SKM-1 treated with dmso at 0.1 percent for 144 hours (cell line): ENCODE measurements around the gene TWNK.

Experiments used
- DNase-seq: peaks from one replicate; lab custom pipeline; 2025; ENCODE audit not compliant: unreplicated experiment; lab: John Stamatoyannopoulos, UW

TWNK gene

DNA sequence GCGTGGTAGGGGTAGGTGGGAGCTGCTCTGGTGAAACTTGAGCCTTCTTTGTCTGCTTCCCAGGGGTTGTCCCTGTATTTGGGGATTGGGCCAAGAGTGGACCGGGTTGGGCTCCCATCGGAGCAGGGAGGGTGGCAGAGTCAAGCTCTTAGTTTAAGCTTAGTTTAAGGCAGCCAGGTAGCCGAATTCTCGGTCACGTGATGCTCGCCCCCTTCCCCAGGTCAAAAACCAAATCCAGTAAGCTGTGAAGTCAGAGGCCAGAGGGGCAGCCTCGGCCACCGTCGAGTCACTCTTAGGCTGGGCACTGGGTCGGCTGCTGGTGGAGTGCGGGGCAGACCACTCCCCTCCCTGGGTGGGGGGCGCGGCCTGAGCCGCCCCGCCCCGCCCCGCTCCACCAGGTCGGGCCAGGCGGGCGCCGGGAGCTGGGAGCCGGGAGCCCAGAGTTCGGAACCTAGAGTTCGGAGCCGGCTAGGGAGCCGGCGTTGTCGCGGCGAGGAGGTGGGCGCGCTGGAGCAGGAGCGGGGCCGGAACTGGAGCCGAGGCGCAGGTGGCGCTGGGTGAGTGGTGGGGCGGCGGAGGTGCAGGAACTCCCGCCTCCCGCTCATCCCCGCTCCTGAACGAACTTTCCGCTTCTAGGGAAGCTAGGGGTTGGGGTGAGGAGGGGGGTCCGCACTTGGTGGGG lies 9.5 kb downstream of the TWNK start:
- DNase-seq = no peak

DNA sequence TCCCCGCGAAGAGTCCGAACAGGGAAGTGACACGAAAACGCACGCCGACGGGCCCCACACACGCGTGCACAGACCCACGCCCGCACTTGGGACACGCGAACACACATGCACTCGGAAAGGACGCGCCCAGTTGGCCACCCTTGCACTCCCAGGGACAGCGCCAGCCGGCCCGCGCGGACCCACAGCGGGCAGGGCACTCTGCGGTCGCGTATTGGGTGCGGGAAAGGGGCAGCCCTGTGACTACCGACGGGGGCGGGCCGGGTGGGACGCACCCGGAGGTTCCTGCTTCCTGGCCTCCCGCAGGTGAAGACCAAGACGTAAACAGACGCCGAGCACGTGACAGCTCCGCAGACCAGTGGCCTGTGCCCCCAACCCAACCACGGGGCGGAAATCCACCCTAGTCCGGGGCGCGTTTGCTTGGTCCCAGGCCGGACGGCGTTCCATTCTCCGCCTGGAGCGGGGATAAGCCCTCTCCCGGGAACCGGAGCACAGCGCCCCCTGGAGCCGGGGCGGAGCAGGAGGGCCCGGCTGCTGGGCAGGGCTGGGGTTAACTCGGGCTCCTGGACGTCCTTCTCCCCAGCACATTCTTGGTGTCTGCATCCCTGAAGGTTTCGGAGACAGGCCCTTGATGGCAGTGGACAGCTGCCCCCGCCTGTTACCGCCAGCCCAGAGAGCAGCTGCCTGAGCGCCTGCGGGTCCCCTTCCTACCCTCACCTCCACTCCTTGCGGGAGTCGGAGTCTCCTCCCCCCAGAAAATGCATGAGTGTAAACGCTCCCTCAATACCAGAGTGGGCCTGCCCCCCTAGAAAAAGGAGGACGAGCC lies 10.2 kb downstream of the TWNK start:
- peak; percentile 49 for DNase-seq

DNA sequence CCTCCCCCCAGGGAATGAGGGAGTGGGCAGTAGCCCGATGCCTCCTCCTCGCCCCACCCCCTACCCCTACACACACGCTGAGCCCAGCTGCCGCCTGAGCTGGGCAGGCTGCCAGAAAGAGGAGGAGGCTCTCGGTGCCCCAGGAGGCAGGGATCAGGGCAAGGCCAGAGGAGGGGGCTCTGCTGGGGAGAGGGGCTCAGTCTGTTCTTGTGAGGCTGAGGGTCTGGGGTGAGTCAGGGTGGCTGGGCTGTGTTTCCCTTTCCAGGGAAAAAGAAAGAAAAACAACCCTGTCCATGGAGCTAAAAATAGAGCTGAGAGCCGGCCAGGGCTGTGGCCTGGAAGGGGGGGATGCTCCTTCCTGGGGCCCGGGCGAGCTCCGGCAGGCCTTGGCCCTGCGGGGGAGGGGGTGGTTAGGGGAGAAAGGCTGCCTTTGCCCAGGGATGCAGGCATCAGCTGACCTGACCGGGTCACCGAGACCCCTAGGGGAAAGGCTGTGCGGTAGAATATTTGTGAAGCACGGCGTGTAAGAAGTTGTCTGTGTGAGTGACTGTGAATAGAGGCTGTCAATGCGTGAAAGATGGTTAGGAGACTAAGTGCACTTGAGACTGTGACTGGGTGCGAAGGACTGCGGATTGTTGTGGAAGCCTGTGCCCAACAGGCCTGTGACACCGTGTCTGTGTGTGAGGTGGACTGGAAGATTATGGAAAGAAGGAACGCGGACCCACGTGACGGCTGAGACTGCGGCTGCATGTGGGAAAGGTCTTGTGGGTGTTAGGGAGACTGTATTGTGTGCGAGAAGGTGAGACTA lies 11.0 kb downstream of the TWNK start:
- DNase-seq = peak; percentile 39

DNA sequence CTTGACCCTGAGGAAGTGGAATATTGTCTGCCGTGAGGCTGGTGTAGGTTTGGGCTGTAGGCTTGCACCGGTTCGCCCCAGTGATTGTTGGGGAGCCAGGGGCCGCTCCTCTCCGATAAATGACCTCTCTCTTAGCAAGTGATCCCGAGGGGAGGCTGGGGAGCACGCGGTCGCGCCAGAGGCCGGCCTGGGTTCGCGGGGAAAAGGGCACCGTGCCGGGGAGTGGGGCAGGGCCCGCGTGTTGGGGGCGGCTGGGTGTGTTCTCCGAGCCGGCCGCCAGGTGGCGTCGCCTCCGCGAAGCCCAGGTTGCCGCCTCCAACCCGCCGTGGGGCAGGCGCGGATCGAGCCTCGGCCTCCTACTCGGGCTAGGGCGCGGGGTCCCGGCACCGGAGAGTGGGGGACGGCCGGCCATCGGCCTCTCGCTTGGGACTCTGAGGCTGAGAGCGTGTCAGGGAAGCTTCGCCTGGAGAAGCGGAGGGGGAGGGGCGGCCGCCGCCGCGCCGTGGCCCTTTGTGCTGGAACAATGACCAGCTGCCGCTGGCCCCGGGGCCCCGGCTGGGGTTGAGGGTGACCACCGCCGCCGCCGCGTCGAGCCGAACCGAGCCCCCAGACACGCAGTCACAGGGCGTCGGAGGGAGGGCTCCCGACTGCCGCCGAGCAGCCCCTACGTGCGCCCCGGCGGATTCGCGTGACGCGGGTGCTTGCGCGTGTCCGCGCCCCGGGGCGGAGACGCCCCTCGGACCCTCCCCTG lies 11.8 kb downstream of the TWNK start:
- DNase-seq = peak; percentile 45

DNA sequence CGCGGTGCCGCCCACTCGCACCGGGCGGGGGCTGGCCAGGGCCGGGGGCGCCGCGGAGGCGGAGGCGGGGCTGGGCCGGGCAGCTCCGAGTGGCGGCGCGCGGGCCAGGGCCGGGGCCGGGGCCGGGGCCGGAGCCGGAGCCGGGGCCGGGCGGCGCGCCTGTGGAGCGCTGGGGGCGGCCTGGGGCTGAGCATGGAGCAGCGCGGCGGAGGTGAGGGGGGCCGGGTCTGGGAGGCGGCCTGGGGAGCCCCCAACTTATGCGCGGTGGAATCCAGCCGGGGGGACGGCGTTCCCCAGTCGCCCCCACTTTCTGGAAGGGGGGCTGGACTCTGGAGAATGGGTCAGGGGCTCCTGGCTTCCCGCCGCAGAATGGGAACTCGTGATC lies 12.4 kb downstream of the TWNK start, which contains the start of gene LZTS2:
LZTS2 (plus strand) TSS at position 67 of the 385 bp plus-strand sequence. CDS start 2,731 bp downstream, outside the sequence.
- no peak for DNase-seq

DNA sequence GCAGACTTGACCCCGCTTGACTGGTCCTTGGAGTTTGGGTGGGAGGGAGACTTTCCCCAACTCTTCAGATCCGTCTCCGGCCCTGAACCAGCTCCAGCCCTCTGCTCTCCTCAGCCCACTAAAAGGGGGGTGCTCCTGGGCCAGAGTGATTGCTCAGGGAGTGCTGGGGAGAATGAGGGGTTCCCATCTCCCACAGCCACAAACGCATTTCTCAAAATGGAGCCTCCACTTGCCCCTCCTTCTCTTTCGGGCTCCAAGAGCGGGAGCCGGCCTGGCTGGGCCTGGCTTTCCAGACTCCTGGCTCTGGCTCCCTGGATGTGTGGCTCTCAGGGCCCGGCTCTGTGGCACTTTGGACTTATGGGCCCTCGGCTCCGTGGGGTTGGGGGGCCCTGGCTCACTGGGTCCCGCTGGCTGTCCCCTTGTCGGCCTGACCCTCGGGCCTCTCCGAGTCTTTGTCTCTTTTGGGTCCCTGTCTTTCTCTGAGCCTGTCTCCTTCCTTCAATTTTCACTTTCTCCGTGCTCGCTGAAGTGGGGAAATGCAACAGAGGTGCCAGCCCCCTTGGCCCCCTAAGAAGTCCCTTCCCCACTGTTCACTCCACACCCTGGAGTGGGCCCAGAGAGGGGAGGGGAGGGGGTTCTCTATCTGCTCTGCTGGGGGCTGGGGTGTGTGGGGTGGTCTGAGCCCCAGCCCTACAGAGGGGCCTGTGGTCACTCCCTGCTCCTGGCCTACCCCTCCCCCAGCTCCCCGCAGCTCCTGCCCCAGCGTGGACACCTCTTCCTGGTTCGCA lies 13.0 kb downstream of the TWNK start:
- DNase-seq = no peak

DNA sequence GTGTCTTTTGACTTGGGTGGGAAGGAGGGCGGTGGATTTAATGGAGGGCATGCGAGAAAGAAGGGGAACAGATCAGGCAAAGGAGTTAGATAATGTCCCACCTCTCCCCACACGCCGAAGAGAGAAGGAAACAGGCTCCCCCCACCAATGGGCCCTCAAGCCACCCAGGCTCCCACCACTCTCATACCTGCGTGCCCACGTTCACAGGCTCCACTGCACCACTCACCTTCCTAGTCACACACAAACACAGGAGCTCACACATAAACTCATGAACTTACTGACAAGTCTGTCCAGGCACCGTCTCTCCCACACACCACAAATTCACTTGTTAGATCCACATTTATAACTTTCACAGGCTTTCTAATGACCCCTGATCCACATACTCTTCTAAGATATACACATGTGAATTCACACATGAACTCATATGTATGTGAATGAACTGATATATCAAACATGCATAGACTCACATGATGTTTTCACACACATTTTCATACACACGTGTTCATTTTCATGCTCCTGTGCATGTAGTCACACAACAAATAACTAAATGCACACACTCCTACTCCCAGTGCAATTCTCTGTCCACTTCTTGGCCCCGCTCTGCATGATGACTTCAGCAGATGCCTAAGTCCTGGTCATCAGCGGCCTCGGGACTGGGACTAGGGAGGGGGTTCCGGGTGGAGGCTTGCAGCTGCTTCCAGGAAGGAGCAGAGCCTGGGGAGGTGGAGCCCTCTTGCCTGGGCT lies 13.7 kb downstream of the TWNK start:
- DNase-seq = no peak

DNA sequence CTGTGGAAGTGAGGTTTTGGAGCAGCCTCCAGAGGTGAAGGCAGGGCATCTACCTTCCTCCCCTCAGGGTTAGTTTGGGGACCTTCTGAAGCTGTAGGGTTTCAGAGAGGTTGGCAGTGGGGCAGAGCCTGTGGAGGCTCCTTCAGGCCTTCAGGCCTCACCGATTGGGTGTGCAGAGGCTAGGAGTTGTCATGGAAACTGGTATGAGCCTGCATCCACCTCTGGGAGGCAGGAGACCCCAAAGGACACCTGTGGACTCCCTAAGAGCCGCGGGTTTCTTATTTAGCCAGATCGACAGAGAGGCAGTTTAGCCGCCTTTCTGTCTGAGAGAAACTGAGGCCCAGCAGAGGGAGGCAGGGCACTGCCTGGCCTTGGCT lies 14.3 kb downstream of the TWNK start:
- DNase-seq = no peak

DNA sequence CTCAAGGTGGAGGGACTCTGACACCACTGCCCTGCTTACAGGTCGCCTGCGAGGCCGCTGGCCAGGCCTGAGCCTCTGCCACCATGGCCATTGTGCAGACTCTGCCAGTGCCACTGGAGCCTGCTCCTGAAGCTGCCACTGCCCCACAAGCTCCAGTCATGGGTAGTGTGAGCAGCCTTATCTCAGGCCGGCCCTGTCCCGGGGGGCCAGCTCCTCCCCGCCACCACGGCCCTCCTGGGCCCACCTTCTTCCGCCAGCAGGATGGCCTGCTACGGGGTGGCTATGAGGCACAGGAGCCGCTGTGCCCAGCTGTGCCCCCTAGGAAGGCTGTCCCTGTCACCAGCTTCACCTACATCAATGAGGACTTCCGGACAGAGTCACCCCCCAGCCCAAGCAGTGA lies 15.1 kb downstream of the TWNK start:
- DNase-seq = no peak

DNA sequence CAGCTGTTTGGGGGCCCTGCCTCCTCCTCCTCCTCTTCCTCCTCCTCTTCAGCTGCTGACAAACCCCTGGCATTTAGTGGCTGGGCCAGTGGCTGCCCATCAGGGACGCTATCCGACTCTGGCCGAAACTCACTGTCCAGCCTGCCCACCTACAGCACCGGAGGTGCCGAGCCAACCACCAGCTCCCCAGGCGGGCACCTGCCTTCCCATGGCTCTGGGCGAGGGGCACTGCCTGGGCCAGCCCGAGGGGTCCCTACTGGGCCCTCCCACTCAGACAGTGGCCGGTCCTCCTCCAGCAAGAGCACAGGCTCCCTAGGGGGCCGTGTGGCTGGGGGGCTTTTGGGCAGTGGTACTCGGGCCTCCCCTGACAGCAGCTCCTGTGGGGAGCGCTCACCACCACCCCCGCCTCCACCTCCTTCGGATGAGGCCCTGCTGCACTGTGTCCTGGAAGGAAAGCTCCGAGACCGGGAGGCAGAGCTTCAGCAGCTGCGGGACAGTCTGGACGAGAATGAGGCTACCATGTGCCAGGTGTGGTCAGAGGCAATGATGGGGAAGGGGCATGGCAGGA lies 16.4 kb downstream of the TWNK start:
- DNase-seq = no peak

DNA sequence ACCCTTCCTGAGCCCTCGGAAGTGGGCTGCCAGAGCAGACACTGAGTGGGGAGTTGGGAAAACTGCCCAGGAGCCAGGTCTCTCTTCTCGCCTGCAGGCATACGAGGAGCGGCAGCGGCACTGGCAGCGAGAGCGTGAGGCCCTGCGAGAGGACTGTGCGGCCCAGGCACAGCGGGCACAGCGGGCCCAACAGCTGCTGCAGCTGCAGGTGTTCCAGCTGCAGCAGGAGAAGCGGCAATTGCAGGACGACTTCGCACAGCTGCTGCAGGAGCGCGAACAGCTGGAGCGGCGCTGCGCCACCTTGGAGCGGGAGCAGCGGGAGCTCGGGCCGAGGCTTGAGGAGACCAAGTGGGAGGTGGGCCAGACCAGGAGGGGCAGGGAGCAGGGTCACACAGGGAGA lies 18.0 kb downstream of the TWNK start:
- DNase-seq = no peak

DNA sequence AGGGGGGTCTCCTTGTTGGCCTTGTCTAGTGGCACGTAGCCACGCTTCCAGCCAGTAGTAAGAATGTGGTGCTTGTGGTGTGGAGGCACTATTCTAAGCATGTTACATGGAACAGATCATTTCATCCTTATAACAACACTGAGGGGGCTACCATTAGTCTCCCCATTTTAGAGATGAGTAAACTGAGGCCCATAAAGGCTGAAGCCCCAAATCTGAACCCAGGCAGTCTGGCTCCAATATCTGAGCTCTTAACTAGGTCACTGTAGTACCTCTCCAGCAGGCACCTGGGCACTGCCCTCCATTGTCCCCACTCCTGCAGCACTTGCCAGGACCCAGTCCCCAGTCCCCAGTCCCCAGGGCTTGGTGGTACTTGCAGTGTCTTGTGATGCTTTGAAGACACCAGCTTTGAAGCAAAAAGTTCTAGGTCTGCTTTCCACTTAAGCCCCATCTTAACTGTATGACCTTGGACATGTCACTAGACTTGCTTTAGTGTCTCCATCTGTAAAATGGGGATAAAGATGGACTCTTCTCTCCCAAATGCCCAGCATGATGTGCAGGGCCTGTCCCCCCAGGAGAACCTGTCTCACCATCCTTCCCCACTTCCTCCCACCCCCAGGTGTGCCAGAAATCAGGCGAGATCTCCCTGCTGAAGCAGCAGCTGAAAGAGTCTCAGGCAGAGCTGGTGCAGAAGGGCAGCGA lies 18.7 kb downstream of the TWNK start:
- DNase-seq = no peak

DNA sequence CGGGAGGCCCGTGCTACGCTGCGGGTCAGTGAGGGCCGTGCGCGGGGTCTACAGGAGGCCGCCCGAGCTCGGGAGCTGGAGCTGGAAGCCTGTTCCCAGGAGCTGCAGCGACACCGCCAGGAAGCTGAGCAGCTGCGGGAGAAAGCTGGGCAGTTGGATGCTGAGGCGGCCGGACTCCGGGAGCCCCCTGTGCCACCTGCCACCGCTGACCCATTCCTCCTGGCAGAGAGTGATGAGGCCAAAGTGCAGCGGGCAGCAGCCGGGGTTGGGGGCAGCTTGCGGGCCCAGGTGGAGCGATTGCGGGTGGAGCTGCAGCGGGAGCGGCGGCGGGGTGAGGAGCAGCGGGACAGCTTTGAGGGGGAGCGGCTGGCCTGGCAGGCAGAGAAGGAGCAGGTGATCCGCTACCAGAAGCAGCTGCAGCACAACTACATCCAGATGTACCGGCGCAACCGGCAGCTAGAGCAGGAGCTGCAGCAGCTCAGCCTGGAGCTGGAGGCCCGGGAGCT lies 19.3 kb downstream of the TWNK start:
- no peak for DNase-seq

DNA sequence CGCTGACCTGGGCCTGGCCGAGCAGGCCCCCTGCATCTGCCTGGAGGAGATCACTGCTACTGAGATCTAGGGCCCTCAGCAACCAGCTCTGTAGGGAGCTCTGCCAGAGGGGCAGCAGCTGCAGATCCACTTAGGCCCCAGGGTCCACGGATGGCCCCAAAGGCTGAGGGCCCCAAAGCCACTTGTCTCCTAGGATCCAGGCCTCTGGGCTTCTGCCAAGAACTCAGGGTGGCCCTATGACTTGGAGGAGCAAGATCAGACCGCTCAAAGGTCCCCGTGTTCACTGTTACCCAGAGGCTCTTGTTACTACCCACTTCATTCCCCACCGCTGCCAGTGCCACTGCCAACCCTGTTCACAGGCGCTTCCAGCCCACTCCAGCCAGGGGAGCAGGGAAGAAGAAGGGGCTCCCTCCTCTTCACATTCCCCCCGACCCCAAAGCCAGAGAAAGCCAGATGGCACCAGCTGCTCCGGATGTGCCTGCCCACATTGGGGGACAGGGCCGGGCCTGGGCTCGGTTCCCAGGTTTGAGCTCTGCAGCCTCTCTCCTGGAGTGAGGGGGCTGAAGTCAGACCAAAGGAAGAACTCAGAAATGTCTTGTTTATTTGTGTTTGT lies 19.9 kb downstream of the TWNK start:
- DNase-seq = no peak

DNA sequence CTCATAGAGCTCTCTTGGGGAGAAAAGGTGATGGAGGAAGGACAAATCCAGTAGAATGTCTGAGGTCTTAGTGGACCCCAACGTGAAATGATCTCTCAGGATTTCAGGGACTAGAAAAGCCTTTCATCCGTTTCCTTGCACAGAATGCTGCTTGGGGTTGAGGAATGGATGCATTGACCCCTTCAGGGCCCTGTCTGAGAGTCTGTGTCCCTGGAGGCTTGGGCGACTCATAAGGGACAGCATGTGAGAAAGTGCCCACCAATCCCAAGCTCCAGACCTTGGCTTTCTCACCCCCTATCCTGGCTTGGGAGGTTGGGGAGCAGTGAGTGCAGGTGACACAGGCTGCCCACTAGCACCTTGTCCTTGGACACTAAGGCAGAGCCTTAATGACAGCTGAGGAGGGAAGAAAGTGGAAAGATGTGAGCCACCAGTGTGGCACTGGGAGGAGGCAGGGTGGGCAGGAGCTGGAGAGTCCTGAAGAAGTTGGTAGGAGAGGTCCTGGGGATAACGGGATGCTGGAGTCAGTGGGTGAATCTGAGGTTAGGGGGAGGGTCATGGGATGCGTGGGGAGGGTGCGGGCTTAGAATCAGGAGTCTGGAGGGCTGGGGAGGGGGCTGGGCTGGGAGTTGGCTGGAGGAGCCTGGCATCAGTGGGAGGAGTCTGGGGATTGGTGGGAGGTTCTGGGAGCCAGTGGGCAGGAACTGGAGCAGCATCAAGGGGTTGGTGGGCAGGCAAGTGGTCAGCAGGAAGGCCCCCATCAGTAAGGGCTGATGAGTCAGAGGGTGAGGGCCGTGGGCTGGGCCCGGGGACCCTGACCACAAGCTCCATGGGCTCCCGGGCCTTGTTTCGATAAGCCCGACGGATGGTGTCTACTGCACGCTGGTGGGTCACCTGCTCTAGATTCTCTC lies 20.8 kb downstream of the TWNK start:
- DNase-seq = no peak

DNA sequence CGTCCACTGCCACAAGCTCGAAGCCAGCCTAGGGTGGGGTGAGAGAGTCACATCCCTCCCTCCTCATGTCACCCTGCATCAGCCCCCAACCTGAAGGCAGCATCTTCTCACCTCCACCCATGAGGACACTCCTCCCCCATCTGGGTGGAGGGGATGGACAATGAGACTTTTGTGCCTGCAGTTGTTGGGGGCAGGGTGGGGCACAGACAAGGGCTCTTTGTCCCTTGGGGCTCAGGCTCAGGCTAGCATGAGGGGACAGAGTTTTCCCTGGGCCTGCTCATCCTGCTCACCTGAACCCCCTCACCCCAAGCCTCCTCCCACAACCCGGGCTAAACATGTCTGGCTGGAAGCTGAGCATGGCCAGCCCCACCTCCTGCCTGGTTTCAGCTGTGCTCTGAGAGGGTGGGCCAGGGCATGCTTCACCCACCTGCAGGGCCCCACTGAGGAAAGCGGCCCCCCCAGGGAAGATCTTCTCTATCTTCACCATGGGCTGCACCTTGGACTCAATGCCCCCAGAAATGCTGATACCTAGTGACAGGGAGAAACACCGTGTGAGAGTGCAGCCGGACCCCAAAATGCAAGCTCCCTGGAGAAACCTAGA lies 21.6 kb downstream of the TWNK start:
- DNase-seq = no peak

DNA sequence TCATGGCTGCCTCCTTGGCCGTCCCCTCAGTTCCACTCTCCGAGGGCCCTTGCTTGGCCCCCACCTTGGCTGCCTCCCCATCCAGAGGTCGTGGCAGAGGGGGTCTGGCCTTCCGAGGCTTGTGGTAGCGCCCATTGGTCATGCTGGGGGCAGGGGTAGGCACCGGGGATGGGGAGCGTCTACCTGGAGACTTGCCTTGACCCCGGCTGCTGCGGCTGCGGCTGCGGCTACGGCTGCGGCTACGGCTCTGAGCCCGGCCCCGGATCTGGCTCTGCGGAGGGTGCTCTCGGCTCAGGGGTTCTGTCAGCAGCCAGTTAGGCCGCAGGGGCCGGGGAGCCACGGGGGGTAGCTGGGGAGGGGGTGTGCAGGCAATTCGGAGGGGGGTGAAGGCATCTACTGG lies 23.0 kb downstream of the TWNK start:
- no peak for DNase-seq
